GM23338 (cell line): Measurements from ENCODE around the gene C11orf65.
"Not testable (repeated sequence)": the region's sequence is repeated elsewhere in the genome, so short reads cannot be mapped to it uniquely, and the experiment has no call there.

Experiments used
- CREB1 ChIP-seq: fragments of 250-450 bp; sonication (Bioruptor Pico); IDR thresholded peaks from 2 replicates; pipeline ENCODE4 v1.5.0; 2020; ENCODE audit warnings: low read depth, mild to moderate bottlenecking, moderate library complexity
- ETS1 ChIP-seq: IDR thresholded peaks from 2 replicates; pipeline ENCODE4 v1.6.1; 2016; ENCODE audit warnings: antibody characterized with exemption
- EZH2 ChIP-seq: fragments of 200-600 bp; sonication (generic); IDR thresholded peaks from one replicate; pipeline ENCODE4 v1.8.0; 2017; ENCODE audit warnings: antibody characterized with exemption, mild to moderate bottlenecking, low read depth; ENCODE audit not compliant: unreplicated experiment
- EZH2phosphoT487 ChIP-seq: fragments of 200-600 bp; sonication (generic); IDR thresholded peaks from one replicate; pipeline ENCODE4 v1.8.1; 2018; ENCODE audit warnings: antibody characterized with exemption; ENCODE audit not compliant: unreplicated experiment
- JUNB ChIP-seq: IDR thresholded peaks from one replicate; pipeline ENCODE4 v1.6.1; 2016; ENCODE audit warnings: antibody characterized with exemption; ENCODE audit not compliant: unreplicated experiment
- NANOG ChIP-seq: IDR thresholded peaks from 2 replicates; pipeline ENCODE4 v1.6.1; 2016; ENCODE audit warnings: antibody characterized with exemption, borderline replicate concordance
- POLR2AphosphoS5 ChIP-seq: IDR thresholded peaks from 2 replicates; pipeline ENCODE4 v1.6.1; 2016; ENCODE audit warnings: antibody characterized with exemption, low read depth
- REST ChIP-seq: IDR thresholded peaks from one replicate; pipeline ENCODE4 v1.6.1; 2018; ENCODE audit warnings: antibody characterized with exemption; ENCODE audit not compliant: unreplicated experiment
- STAT1 ChIP-seq: IDR thresholded peaks from one replicate; pipeline ENCODE4 v1.6.1; 2016; ENCODE audit warnings: antibody characterized with exemption; ENCODE audit not compliant: unreplicated experiment
- ZNF331 ChIP-seq: fragments of 250-450 bp; sonication (Bioruptor Pico); IDR thresholded peaks from 2 replicates; pipeline ENCODE4 v1.5.0; 2020; ENCODE audit warnings: low read depth, mild to moderate bottlenecking, moderate library complexity
- TF ChIP-seq, protein P1 (sequence below), 2 experiments: fragments of 200-600 bp in 1 of 2; sonication (generic) in 1 of 2; conservative IDR thresholded peaks; 2 replicates each; pipeline versions ENCODE4 v1.5.1 to v1.6.1; 2016 to 2017; ENCODE audit warnings: antibody characterized with exemption in 2 of 2, low read depth in 2 of 2, mild to moderate bottlenecking in 2 of 2, moderate library complexity in 1 of 2
- TF ChIP-seq, protein P2 (sequence below): fragments of 250-450 bp; sonication (Bioruptor Pico); IDR thresholded peaks from 2 replicates; pipeline ENCODE4 v1.5.0; 2020; ENCODE audit warnings: mild to moderate bottlenecking, moderate library complexity

- TF ChIP-seq REST; POLR2AphosphoS5; EZH2phosphoT487; CREB1 (CRISPR knock-in tag); EZH2; NANOG; STAT1; ETS1; JUNB; ZNF331: not testable (repeated sequence)
- TF ChIP-seq, protein P1, sequence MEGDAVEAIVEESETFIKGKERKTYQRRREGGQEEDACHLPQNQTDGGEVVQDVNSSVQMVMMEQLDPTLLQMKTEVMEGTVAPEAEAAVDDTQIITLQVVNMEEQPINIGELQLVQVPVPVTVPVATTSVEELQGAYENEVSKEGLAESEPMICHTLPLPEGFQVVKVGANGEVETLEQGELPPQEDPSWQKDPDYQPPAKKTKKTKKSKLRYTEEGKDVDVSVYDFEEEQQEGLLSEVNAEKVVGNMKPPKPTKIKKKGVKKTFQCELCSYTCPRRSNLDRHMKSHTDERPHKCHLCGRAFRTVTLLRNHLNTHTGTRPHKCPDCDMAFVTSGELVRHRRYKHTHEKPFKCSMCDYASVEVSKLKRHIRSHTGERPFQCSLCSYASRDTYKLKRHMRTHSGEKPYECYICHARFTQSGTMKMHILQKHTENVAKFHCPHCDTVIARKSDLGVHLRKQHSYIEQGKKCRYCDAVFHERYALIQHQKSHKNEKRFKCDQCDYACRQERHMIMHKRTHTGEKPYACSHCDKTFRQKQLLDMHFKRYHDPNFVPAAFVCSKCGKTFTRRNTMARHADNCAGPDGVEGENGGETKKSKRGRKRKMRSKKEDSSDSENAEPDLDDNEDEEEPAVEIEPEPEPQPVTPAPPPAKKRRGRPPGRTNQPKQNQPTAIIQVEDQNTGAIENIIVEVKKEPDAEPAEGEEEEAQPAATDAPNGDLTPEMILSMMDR (conservative IDR thresholded peaks at IDR 0.05; ENCODE audit: low read depth in 2 of 2), result not testable (repeated sequence)
- TF ChIP-seq, protein P2, sequence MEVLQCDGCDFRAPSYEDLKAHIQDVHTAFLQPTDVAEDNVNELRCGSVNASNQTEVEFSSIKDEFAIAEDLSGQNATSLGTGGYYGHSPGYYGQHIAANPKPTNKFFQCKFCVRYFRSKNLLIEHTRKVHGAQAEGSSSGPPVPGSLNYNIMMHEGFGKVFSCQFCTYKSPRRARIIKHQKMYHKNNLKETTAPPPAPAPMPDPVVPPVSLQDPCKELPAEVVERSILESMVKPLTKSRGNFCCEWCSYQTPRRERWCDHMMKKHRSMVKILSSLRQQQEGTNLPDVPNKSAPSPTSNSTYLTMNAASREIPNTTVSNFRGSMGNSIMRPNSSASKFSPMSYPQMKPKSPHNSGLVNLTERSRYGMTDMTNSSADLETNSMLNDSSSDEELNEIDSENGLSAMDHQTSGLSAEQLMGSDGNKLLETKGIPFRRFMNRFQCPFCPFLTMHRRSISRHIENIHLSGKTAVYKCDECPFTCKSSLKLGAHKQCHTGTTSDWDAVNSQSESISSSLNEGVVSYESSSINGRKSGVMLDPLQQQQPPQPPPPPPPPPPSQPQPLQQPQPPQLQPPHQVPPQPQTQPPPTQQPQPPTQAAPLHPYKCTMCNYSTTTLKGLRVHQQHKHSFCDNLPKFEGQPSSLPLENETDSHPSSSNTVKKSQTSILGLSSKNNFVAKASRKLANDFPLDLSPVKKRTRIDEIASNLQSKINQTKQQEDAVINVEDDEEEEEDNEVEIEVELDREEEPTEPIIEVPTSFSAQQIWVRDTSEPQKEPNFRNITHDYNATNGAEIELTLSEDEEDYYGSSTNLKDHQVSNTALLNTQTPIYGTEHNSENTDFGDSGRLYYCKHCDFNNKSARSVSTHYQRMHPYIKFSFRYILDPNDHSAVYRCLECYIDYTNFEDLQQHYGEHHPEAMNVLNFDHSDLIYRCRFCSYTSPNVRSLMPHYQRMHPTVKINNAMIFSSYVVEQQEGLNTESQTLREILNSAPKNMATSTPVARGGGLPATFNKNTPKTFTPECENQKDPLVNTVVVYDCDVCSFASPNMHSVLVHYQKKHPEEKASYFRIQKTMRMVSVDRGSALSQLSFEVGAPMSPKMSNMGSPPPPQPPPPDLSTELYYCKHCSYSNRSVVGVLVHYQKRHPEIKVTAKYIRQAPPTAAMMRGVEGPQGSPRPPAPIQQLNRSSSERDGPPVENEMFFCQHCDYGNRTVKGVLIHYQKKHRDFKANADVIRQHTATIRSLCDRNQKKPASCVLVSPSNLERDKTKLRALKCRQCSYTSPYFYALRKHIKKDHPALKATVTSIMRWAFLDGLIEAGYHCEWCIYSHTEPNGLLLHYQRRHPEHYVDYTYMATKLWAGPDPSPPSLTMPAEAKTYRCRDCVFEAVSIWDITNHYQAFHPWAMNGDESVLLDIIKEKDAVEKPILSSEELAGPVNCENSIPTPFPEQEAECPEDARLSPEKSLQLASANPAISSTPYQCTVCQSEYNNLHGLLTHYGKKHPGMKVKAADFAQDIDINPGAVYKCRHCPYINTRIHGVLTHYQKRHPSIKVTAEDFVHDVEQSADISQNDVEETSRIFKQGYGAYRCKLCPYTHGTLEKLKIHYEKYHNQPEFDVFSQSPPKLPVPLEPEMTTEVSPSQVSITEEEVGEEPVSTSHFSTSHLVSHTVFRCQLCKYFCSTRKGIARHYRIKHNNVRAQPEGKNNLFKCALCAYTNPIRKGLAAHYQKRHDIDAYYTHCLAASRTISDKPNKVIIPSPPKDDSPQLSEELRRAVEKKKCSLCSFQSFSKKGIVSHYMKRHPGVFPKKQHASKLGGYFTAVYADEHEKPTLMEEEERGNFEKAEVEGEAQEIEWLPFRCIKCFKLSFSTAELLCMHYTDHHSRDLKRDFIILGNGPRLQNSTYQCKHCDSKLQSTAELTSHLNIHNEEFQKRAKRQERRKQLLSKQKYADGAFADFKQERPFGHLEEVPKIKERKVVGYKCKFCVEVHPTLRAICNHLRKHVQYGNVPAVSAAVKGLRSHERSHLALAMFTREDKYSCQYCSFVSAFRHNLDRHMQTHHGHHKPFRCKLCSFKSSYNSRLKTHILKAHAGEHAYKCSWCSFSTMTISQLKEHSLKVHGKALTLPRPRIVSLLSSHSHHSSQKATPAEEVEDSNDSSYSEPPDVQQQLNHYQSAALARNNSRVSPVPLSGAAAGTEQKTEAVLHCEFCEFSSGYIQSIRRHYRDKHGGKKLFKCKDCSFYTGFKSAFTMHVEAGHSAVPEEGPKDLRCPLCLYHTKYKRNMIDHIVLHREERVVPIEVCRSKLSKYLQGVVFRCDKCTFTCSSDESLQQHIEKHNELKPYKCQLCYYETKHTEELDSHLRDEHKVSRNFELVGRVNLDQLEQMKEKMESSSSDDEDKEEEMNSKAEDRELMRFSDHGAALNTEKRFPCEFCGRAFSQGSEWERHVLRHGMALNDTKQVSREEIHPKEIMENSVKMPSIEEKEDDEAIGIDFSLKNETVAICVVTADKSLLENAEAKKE (CRISPR knock-in tag), result not testable (repeated sequence)
Measured at GRCh38 chr11:108373505-108373904, 93.8 kb downstream of the C11orf65 start.
